Measurements from ENCODE around the gene GUCY1A1.

DNA sequence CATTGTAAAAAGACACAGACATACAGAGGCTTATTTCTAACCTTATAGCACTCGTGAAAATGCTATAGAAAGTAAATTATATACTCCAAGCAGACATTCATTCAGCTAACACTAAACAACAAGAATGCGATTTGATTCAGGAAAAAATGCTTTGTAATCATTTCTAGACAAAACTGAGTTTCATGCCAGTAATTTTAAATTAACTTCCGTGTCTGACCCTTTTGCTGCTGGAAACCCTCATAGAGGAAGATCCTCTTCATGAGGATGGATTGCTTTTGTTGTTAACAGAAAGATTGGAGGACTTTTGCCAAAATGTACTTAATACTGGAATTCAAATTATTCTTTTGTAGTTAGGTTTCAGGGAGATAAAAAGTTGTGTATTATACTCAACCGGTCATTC is 43.3 kb downstream of the GUCY1A1 start:
- TF ChIP-seq CTCF (IDR thresholded peaks at IDR 0.05) = no peak
- no peak for TF ChIP-seq ZFX (IDR thresholded peaks at IDR 0.05; ENCODE audit: borderline replicate concordance)
